ENCODE results near the gene CYB561D1.

- TF ChIP-seq CTCF (IDR thresholded peaks at IDR 0.05) (no peak), POLR2A (IDR thresholded peaks at IDR 0.05) (no peak)
Measured at GRCh38 chr1:109457819-109458218, 36.1 kb upstream of the CYB561D1 start.
